ENCODE data around the gene TRMT1. TPM values are rescaled to one million over a fixed set of nuclear protein-coding genes. Genes with fewer than 3 reads are reported as not detected.

The TRMT1 gene
- total RNA-seq, 1 donor from 2014 or later, result 13.0 TPM

DNA sequence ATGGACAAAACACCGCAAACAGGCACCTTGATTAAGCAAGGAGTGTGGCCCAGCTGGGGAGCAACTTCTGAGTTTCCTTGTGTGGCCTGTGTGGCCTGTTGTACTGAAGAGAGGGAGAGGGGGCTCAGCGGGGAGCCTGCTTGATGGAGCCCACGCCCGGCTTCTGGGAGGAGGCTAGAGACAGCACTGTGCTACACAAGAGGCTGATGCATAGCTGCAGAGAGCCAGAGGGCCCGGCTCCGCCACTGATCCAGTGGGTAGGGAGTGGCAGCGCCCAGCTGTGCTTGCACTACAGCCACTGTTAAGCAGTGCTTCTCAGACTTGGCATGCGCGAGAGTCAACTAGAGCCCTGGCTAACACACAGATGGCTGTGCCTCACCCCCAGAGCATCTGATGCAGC is 32.9 kb downstream of the TRMT1 start:
- H3K27ac ChIP-seq (ENCODE audit: low read depth, low read length), result peak overlapping the region; percentile 23
- no peaks in the 10 kb centered on the region for H3K9me3 ChIP-seq (ENCODE audit: control insufficient read depth in 3 of 3, low read length in 3 of 3)
- peaks cover 33 to 52% (median 45%) of the 10 kb centered on the region in 3 donors for H3K4me1 ChIP-seq (ENCODE audit: control insufficient read depth in 3 of 3, insufficient read depth in 3 of 3, low read length in 3 of 3)
- peaks cover 36 to 62% (median 48%) of the 10 kb centered on the region in 3 donors for H3K36me3 ChIP-seq (ENCODE audit: control insufficient read depth in 3 of 3, insufficient read depth in 3 of 3, low read length in 3 of 3)
- H3K4me3 ChIP-seq (ENCODE audit: low read length in 3 of 3), result no peak overlapping the region
- no peaks in the 10 kb centered on the region for H3K27me3 ChIP-seq (ENCODE audit: control insufficient read depth in 3 of 3, insufficient read depth in 3 of 3, low read length in 3 of 3)
- peak overlapping the region in 1 of 3 donors; percentile 45 for H3K9ac ChIP-seq (ENCODE audit: low read depth in 1 of 3, low read length in 3 of 3)

DNA sequence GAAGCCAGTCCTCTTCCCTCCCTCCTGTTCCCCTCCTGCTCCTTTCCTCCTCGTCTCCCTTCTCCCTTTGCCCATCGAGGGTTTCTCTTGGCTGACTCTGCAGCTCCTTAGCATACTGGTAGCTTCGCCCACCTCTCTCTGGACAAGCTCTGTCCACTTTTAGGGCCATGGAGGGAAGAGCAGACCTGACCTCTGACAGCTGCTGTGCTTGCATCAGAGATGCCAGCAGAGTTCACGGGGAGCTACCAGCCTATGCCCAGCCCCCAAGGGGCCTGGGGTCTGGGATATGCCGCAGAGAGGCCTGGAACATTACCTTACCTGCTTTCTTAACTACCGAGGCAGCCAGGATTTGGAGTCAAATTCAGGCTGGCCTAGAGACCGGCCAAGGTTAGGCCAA is 33.5 kb downstream of the TRMT1 start:
- peak overlapping the region in 1 of 3 donors; percentile 45 for H3K9ac ChIP-seq (ENCODE audit: low read depth in 1 of 3, low read length in 3 of 3)
- peaks cover 36 to 63% (median 49%) of the 10 kb centered on the region in 3 donors for H3K36me3 ChIP-seq (ENCODE audit: control insufficient read depth in 3 of 3, insufficient read depth in 3 of 3, low read length in 3 of 3)
- no peaks in the 10 kb centered on the region for H3K9me3 ChIP-seq (ENCODE audit: control insufficient read depth in 3 of 3, low read length in 3 of 3)
- H3K4me1 ChIP-seq (ENCODE audit: control insufficient read depth in 3 of 3, insufficient read depth in 3 of 3, low read length in 3 of 3), result peaks cover 39 to 59% (median 52%) of the 10 kb centered on the region in 3 donors
- peak overlapping the region; percentile 23 for H3K27ac ChIP-seq (ENCODE audit: low read depth, low read length)
- no peak overlapping the region for H3K4me3 ChIP-seq (ENCODE audit: low read length in 3 of 3)
- H3K27me3 ChIP-seq (ENCODE audit: control insufficient read depth in 3 of 3, insufficient read depth in 3 of 3, low read length in 3 of 3), result no peaks in the 10 kb centered on the region

DNA sequence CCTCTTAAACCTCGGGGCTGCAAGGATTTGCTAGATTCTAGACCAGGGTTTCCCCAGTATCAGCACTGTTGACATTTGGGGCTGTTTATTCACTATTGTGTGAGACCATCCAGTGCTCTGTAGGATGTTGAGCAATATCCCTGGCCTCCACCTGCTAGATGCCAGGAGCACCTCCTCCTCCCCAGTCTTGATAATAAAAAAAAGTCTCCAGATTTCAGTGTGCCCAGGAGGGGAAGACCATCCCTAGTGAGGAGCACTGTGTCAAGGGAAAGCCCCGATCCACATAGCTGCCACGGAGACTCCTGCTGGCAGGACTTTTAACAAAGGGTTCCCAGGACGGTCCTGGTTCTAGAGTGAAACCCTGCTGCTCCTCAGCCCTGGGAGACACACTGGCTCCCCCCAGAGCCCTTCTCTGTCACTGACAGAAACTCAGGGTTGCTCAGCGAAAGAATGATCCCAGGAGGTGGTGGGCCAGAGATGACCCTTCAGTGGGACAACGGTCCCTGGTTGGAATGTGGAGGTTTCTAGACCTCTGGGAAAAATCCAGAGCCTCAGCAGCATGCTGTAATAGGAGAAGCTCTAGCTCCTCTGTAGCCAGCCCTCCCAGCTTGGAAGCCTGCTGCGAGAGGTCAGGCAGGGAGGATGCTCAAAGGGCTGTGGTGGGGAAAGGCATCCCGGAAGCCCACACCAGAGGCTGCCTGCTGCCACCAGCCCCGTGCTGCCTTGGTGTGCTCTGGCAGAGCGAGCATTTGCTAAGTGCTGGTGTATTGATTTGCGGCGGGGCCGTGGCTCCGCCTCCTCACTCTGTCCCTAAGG is 34.1 kb downstream of the TRMT1 start:
- H3K36me3 ChIP-seq (ENCODE audit: control insufficient read depth in 3 of 3, insufficient read depth in 3 of 3, low read length in 3 of 3), result peaks cover 35 to 61% (median 53%) of the 10 kb centered on the region in 3 donors
- H3K4me1 ChIP-seq (ENCODE audit: control insufficient read depth in 3 of 3, insufficient read depth in 3 of 3, low read length in 3 of 3), result peaks cover 45 to 65% (median 58%) of the 10 kb centered on the region in 3 donors
- peak overlapping the region; percentile 23 for H3K27ac ChIP-seq (ENCODE audit: low read depth, low read length)
- no peaks in the 10 kb centered on the region for H3K27me3 ChIP-seq (ENCODE audit: control insufficient read depth in 3 of 3, insufficient read depth in 3 of 3, low read length in 3 of 3)
- H3K4me3 ChIP-seq (ENCODE audit: low read length in 3 of 3), result no peak overlapping the region
- peak overlapping the region in 1 of 3 donors; percentile 45 for H3K9ac ChIP-seq (ENCODE audit: low read depth in 1 of 3, low read length in 3 of 3)
- H3K9me3 ChIP-seq (ENCODE audit: control insufficient read depth in 3 of 3, low read length in 3 of 3), result no peaks in the 10 kb centered on the region

DNA sequence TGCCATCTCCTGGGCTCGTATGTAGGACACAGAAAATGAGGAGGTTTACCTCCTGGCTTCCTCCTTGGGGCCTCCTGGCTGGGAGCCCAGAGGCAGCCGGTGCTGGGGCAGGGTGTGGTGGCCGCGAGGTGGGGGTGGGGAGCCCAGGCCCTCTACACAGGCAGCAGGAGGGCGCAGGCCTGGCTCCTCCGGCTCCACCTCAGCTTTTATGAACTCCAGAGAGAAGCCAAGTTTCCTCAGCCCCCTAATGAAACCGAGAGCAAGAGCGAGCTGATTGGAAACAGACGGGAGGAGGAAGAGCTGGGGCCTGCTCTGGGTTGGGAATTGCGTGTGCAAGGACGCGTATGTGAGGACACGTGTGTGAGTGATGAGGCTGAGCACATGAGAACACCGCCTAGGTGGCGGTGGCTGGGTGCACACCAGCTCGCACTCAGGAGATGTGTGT is 37.0 kb downstream of the TRMT1 start:
- Histone ChIP-seq H3K27ac (ENCODE audit: low read depth, low read length) (peak overlapping the region; percentile 69), H3K9ac (ENCODE audit: low read depth in 1 of 3, low read length in 3 of 3) (peak overlapping the region in 2 of 3 donors; percentile 48 to 76), H3K4me1 (ENCODE audit: control insufficient read depth in 3 of 3, insufficient read depth in 3 of 3, low read length in 3 of 3) (peaks cover 64 to 76% (median 72%) of the 10 kb centered on the region in 3 donors), H3K36me3 (ENCODE audit: control insufficient read depth in 3 of 3, insufficient read depth in 3 of 3, low read length in 3 of 3) (peaks cover 31 to 56% (median 56%) of the 10 kb centered on the region in 3 donors), H3K4me3 (ENCODE audit: low read length in 3 of 3) (no peak overlapping the region), H3K27me3 (ENCODE audit: control insufficient read depth in 3 of 3, insufficient read depth in 3 of 3, low read length in 3 of 3) (no peaks in the 10 kb centered on the region), H3K9me3 (ENCODE audit: control insufficient read depth in 3 of 3, low read length in 3 of 3) (no peaks in the 10 kb centered on the region)

DNA sequence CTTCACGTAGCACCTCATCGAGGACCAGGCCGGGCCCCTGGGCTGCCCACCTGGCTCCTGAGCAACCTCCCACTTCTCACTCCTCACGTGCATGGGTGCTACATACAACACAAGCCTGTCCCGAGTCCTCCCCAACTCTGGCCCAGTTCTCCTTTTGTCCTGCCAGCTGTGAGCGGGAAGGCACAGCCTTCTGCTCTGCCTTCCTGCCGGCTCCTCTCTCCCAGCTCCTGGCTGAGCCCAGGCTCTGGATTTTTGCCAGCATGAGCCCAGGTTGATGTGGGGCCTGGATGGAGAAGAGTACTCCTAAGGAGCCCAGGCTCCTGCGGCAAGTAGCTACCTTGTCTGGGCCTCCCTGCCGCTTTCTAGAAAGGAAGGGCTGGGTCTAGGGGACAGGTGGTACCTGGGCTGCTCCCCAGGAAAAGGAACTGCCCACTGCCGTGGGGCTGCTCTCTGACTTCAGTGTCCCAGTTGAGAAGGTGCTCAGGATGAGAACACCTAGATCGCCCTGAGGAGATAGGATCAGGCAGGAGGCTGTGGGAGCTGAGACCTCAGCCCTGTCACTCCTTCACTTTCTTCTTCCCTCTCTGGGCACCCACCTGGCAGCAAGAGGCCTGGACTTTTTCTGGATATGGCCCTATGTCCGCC is 37.5 kb downstream of the TRMT1 start:
- peaks cover 34 to 58% (median 56%) of the 10 kb centered on the region in 3 donors for H3K36me3 ChIP-seq (ENCODE audit: control insufficient read depth in 3 of 3, insufficient read depth in 3 of 3, low read length in 3 of 3)
- H3K9me3 ChIP-seq (ENCODE audit: control insufficient read depth in 3 of 3, low read length in 3 of 3), result no peaks in the 10 kb centered on the region
- peak overlapping the region in 1 of 3 donors; percentile 52 for H3K4me3 ChIP-seq (ENCODE audit: low read length in 3 of 3)
- peak overlapping the region; percentile 38 to 76 (median 48) for H3K9ac ChIP-seq (ENCODE audit: low read depth in 1 of 3, low read length in 3 of 3)
- peak overlapping the region; percentile 69 for H3K27ac ChIP-seq (ENCODE audit: low read depth, low read length)
- H3K27me3 ChIP-seq (ENCODE audit: control insufficient read depth in 3 of 3, insufficient read depth in 3 of 3, low read length in 3 of 3), result no peaks in the 10 kb centered on the region
- H3K4me1 ChIP-seq (ENCODE audit: control insufficient read depth in 3 of 3, insufficient read depth in 3 of 3, low read length in 3 of 3), result peaks cover 65 to 77% (median 74%) of the 10 kb centered on the region in 3 donors

DNA sequence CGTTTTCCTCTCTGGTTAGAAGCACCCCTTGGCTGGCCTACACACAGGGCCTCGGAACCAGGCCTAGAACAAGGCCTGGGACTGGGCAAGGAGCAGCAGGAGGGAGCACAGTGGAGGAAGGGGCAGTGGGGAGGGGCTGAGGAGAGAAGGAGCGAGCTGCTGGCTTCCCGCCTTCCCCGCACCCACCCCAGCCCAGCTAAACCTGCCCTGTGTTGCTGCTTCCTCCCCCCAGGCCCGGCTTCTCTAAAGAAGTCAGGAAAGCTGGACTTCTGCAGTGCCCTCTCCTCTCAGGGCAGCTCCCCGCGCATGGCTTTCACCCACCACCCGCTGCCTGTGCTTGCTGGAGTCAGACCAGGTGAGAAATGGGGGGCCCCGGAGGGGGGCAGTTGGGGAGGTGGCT is 38.2 kb downstream of the TRMT1 start:
- H3K27ac ChIP-seq (ENCODE audit: low read depth, low read length), result peak overlapping the region; percentile 69
- peak overlapping the region; percentile 21 to 76 (median 25) for H3K9ac ChIP-seq (ENCODE audit: low read depth in 1 of 3, low read length in 3 of 3)
- H3K9me3 ChIP-seq (ENCODE audit: control insufficient read depth in 3 of 3, low read length in 3 of 3), result no peaks in the 10 kb centered on the region
- peaks cover 36 to 59% (median 57%) of the 10 kb centered on the region in 3 donors for H3K36me3 ChIP-seq (ENCODE audit: control insufficient read depth in 3 of 3, insufficient read depth in 3 of 3, low read length in 3 of 3)
- no peaks in the 10 kb centered on the region for H3K27me3 ChIP-seq (ENCODE audit: control insufficient read depth in 3 of 3, insufficient read depth in 3 of 3, low read length in 3 of 3)
- peaks cover 67 to 79% (median 76%) of the 10 kb centered on the region in 3 donors for H3K4me1 ChIP-seq (ENCODE audit: control insufficient read depth in 3 of 3, insufficient read depth in 3 of 3, low read length in 3 of 3)
- no peak overlapping the region for H3K4me3 ChIP-seq (ENCODE audit: low read length in 3 of 3)

DNA sequence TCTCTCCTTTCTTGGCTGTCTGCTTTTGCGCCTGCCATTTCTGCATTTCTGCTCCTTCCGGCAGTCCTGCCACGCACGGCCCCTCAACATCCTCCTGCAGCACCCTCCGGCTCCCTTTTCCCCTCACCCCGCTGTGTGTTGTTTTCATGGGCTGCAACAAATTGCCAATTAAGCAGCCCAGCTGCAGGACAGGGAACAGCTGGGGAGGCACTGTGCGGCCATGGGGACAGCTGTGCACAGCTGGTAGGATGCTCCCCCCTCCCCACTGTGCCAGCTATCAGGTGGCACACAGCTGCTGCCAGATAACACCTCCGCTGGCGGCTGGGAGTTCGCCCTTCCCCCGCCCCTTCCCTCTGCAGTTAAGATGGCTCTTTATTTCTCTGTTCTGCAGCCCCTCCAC is 39.3 kb downstream of the TRMT1 start:
- Histone ChIP-seq H3K27ac (ENCODE audit: low read depth, low read length) (peak overlapping the region; percentile 30), H3K9ac (ENCODE audit: low read depth in 1 of 3, low read length in 3 of 3) (peak overlapping the region in 1 of 3 donors; percentile 76), H3K27me3 (ENCODE audit: control insufficient read depth in 3 of 3, insufficient read depth in 3 of 3, low read length in 3 of 3) (no peaks in the 10 kb centered on the region), H3K4me1 (ENCODE audit: control insufficient read depth in 3 of 3, insufficient read depth in 3 of 3, low read length in 3 of 3) (peaks cover 59 to 79% (median 73%) of the 10 kb centered on the region in 3 donors), H3K9me3 (ENCODE audit: control insufficient read depth in 3 of 3, low read length in 3 of 3) (no peaks in the 10 kb centered on the region), H3K4me3 (ENCODE audit: low read length in 3 of 3) (no peak overlapping the region), H3K36me3 (ENCODE audit: control insufficient read depth in 3 of 3, insufficient read depth in 3 of 3, low read length in 3 of 3) (peaks cover 36 to 54% (median 52%) of the 10 kb centered on the region in 3 donors)

DNA sequence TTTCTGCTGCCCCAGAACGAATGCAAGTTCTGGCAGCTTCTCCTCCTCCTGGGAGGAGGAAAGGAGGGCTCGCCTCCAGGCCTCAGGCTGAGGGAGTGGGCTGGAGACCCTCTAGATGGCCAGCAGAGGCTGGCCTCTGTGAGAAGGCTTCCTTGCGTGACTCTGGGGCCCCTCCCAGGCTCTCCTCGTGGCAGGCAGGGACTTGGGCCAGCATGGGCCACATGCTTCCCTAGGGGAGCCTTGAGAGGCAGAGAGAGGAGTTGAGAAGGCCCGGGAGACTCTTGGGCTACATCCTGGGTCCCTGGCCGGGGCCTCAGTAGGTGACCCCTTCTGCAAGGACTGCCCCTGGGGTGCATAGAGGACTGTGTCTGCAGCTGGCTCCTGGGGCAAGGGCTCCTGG is 39.8 kb downstream of the TRMT1 start:
- Histone ChIP-seq H3K4me3 (ENCODE audit: low read length in 3 of 3) (no peak overlapping the region), H3K27ac (ENCODE audit: low read depth, low read length) (peak overlapping the region; percentile 30), H3K9me3 (ENCODE audit: control insufficient read depth in 3 of 3, low read length in 3 of 3) (no peaks in the 10 kb centered on the region), H3K4me1 (ENCODE audit: control insufficient read depth in 3 of 3, insufficient read depth in 3 of 3, low read length in 3 of 3) (peaks cover 59 to 79% (median 73%) of the 10 kb centered on the region in 3 donors), H3K9ac (ENCODE audit: low read depth in 1 of 3, low read length in 3 of 3) (peak overlapping the region in 2 of 3 donors; percentile 54 to 76), H3K36me3 (ENCODE audit: control insufficient read depth in 3 of 3, insufficient read depth in 3 of 3, low read length in 3 of 3) (peaks cover 36 to 51% (median 49%) of the 10 kb centered on the region in 3 donors), H3K27me3 (ENCODE audit: control insufficient read depth in 3 of 3, insufficient read depth in 3 of 3, low read length in 3 of 3) (no peaks in the 10 kb centered on the region)

DNA sequence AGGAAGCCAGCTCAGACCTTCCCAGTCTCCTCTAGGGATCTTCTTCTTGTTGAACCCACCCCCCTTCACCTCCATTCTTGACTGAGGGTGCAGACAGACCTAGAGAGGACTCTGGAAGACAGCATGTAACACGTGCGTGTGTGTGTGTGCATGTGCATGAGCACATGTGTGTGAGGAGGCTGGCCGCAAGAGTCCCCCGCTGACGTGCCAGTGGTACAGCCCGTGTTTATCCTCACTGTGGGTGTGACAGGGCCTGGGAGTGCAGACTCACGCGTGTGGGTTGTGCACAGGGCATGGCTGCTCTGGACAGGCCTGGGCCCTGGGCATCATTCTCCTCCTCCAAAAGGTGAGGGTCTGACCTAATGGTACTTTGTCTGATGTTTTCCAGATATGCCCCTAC is 40.2 kb downstream of the TRMT1 start:
- Histone ChIP-seq H3K27ac (ENCODE audit: low read depth, low read length) (peak overlapping the region; percentile 30), H3K27me3 (ENCODE audit: control insufficient read depth in 3 of 3, insufficient read depth in 3 of 3, low read length in 3 of 3) (no peaks in the 10 kb centered on the region), H3K9ac (ENCODE audit: low read depth in 1 of 3, low read length in 3 of 3) (peak overlapping the region; percentile 14 to 76 (median 54)), H3K9me3 (ENCODE audit: control insufficient read depth in 3 of 3, low read length in 3 of 3) (no peaks in the 10 kb centered on the region), H3K4me3 (ENCODE audit: low read length in 3 of 3) (peak overlapping the region in 1 of 3 donors; percentile 22), H3K36me3 (ENCODE audit: control insufficient read depth in 3 of 3, insufficient read depth in 3 of 3, low read length in 3 of 3) (peaks cover 36 to 48% (median 45%) of the 10 kb centered on the region in 3 donors), H3K4me1 (ENCODE audit: control insufficient read depth in 3 of 3, insufficient read depth in 3 of 3, low read length in 3 of 3) (peaks cover 61 to 79% (median 74%) of the 10 kb centered on the region in 3 donors)

Measured in skeletal muscle tissue (tissue), 4 donors.